ENCODE data around the gene SRBD1.

The SRBD1 gene

GRCh38 chr2:45611020-45611859 lies at the start of gene SRBD1:
SRBD1 (minus strand) TSS chr2:45611267; CDS start chr2:45605441, 5,826 bp downstream.
- DNase-seq (ENCODE audit: low spot score), result peak; percentile 94

- DNase-seq (ENCODE audit: low spot score), result no peak
These were observed 43.2 kb upstream of the SRBD1 start for GRCh38 chr2:45654250-45654649.

- DNase-seq (ENCODE audit: low spot score), result no peak
These were observed 42.3 kb upstream of the SRBD1 start for GRCh38 chr2:45653122-45653913.

GRCh38 chr2:45652090-45653031 lies 41.3 kb upstream of the SRBD1 start:
- DNase-seq (ENCODE audit: low spot score), result no peak

- DNase-seq (ENCODE audit: low spot score), result no peak
These were observed 40.5 kb upstream of the SRBD1 start, which contains the start of gene PRKCE for GRCh38 chr2:45651415-45652089. PRKCE (plus strand) TSS chr2:45651675.

GRCh38 chr2:45650851-45651414 lies 39.9 kb upstream of the SRBD1 start:
- peak; percentile 63 for DNase-seq (ENCODE audit: low spot score)

GRCh38 chr2:45649858-45650811 lies 39.1 kb upstream of the SRBD1 start:
- peak; percentile 14 for DNase-seq (ENCODE audit: low spot score)

- no peak for DNase-seq (ENCODE audit: low spot score)
These were observed 38.4 kb upstream of the SRBD1 start for GRCh38 chr2:45649462-45649857.

- DNase-seq (ENCODE audit: low spot score), result no peak
These were observed 37.6 kb upstream of the SRBD1 start for GRCh38 chr2:45648636-45649035.

GRCh38 chr2:45647986-45648520 lies 37.0 kb upstream of the SRBD1 start:
- no peak for DNase-seq (ENCODE audit: low spot score)

GRCh38 chr2:45647356-45647755 lies 36.3 kb upstream of the SRBD1 start:
- DNase-seq (ENCODE audit: low spot score), result no peak

GRCh38 chr2:45646289-45646688 lies 35.2 kb upstream of the SRBD1 start:
- DNase-seq (ENCODE audit: low spot score), result no peak

GRCh38 chr2:45643543-45644542 lies 32.8 kb upstream of the SRBD1 start:
- DNase-seq (ENCODE audit: low spot score), result peak; percentile 71

- DNase-seq (ENCODE audit: low spot score), result no peak
These were observed 32.0 kb upstream of the SRBD1 start for GRCh38 chr2:45643095-45643494.

GRCh38 chr2:45640576-45640975 lies 29.5 kb upstream of the SRBD1 start:
- DNase-seq (ENCODE audit: low spot score), result no peak

GRCh38 chr2:45637440-45637839 lies 26.4 kb upstream of the SRBD1 start:
- no peak for DNase-seq (ENCODE audit: low spot score)

GRCh38 chr2:45636008-45636407 lies 24.9 kb upstream of the SRBD1 start:
- no peak for DNase-seq (ENCODE audit: low spot score)

GRCh38 chr2:45634223-45634622 lies 23.2 kb upstream of the SRBD1 start:
- DNase-seq (ENCODE audit: low spot score), result no peak
